Body of pancreas (tissue), 4 donors: Measurements from ENCODE around the gene FAM83F. TPM values are rescaled to one million over a fixed set of nuclear protein-coding genes. Genes with fewer than 3 reads are reported as not detected.

Experiments used
- ATAC-seq: fragments of 150-250 bp; one replicate; pipeline ENCODE4 v1.9.1; 2016
- DNase-seq, 4 donors: peaks; one replicate each; pipeline ENCODE4 v3.0.0-alpha.2; 2019
- H3K27ac ChIP-seq, 4 donors: fragments of 200-600 bp; sonication (generic); 1 replicate in 3 of 4; 2 replicates in 1 of 4; pipeline versions ENCODE4 v1.5.1 to v1.6.1; 2016 to 2019; ENCODE audit warnings: mild to moderate bottlenecking in 1 of 4, mixed read lengths in 1 of 4, moderate library complexity in 1 of 4
- H3K27me3 ChIP-seq, 2 donors: fragments of 200-600 bp; sonication (generic); one replicate each; pipeline ENCODE4 v1.6.0; 2016; ENCODE audit warnings: mild to moderate bottlenecking in 1 of 2
- H3K36me3 ChIP-seq, 2 donors: fragments of 200-600 bp; sonication (generic); replicated peaks in 1 of 2; 2 replicates each; pipeline ENCODE4 v1.5.1; 2016; ENCODE audit warnings: low read depth in 2 of 2; ENCODE audit not compliant: insufficient read depth in 1 of 2
- H3K4me1 ChIP-seq: fragments of 200-600 bp; sonication (generic); one replicate; pipeline ENCODE4 v1.6.0; 2016
- H3K4me3 ChIP-seq, 2 donors: fragments of 200-600 bp; sonication (generic); 1 replicate in 1 of 2; 2 replicates in 1 of 2; pipeline ENCODE4 v1.5.1; 2016 to 2019
- H3K9me3 ChIP-seq, 3 donors: fragments of 200-600 bp; sonication (generic); 1 replicate in 2 of 3; 2 replicates in 1 of 3; pipeline ENCODE4 v1.5.1; 2016
- POLR2A ChIP-seq, 3 donors: fragments of 450-650 bp; IDR thresholded peaks; one replicate each; pipeline ENCODE4 v1.6.1; 2016; ENCODE audit warnings: antibody characterized with exemption in 3 of 3, mild to moderate bottlenecking in 2 of 3
- WGBS, 2 donors: methylation state at CpG; one replicate each; pipeline ENCODE4 v1.1.5; 2017; 5-methylcytosine and 5-hydroxymethylcytosine counted together
- intact Hi-C: fragments of 100-400 bp; cut with DNase I; formaldehyde crosslinking; loops from one replicate; pipeline ENCODE4 v1.15.1; 2023
- total RNA-seq, 2 donors: library from RNA; depleted of rRNA; stranded (reverse); fragments of >200 nt; gene quantifications; one replicate each; pipeline ENCODE4 v1.1.0, GENCODE V29; 2016
- TF ChIP-seq, protein P1 (sequence below), 7 experiments: fragments of 450-650 bp in 4 of 7; fragments of 200-600 bp in 3 of 7; sonication (generic) in 3 of 7; IDR thresholded peaks; one replicate each; pipeline ENCODE4 v1.5.1; 2016 to 2019; ENCODE audit warnings: antibody characterized with exemption in 7 of 7

Gene FAM83F
- total RNA-seq, 2 donors from 2014 or later, result 8.9 to 9.1 TPM

DNA sequence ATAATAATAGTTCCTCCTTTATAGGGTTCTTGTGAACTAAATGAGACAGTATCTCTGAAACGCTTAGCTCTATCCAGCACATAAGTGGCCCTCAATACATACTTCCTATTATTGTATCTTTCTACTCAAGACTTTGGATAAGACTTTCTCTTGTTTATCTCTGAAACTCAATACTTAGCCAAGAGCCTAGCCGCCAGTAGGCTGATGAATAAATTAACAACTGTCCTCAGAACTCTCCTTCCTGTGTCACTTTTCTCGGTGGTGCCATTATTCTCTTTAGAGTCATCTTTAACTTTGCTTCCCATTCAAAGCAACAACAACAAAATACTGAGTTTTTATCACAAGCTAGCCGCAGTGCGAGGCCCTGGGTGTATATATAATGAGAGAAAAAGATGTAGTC is 86.9 kb downstream of the FAM83F start:
- Histone ChIP-seq H3K4me1 (peaks cover 31% of the 10 kb centered on the region), H3K27ac (no peak overlapping the region), H3K27me3 (no peaks in the 10 kb centered on the region), H3K4me3 (no peak overlapping the region), H3K9me3 (no peaks in the 10 kb centered on the region), H3K36me3 (no peaks in the 10 kb centered on the region)
- ATAC-seq, result no peak
- intact Hi-C loops, result no loop called here
- no peak for DNase-seq
- no peak for TF ChIP-seq POLR2A (IDR thresholded peaks at IDR 0.05)
- TF ChIP-seq, protein P1, sequence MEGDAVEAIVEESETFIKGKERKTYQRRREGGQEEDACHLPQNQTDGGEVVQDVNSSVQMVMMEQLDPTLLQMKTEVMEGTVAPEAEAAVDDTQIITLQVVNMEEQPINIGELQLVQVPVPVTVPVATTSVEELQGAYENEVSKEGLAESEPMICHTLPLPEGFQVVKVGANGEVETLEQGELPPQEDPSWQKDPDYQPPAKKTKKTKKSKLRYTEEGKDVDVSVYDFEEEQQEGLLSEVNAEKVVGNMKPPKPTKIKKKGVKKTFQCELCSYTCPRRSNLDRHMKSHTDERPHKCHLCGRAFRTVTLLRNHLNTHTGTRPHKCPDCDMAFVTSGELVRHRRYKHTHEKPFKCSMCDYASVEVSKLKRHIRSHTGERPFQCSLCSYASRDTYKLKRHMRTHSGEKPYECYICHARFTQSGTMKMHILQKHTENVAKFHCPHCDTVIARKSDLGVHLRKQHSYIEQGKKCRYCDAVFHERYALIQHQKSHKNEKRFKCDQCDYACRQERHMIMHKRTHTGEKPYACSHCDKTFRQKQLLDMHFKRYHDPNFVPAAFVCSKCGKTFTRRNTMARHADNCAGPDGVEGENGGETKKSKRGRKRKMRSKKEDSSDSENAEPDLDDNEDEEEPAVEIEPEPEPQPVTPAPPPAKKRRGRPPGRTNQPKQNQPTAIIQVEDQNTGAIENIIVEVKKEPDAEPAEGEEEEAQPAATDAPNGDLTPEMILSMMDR (IDR thresholded peaks at IDR 0.05), result no peak
- 80 to 83% methylated on average over 5 of the region's 5 CpGs for WGBS, 2 donors

DNA sequence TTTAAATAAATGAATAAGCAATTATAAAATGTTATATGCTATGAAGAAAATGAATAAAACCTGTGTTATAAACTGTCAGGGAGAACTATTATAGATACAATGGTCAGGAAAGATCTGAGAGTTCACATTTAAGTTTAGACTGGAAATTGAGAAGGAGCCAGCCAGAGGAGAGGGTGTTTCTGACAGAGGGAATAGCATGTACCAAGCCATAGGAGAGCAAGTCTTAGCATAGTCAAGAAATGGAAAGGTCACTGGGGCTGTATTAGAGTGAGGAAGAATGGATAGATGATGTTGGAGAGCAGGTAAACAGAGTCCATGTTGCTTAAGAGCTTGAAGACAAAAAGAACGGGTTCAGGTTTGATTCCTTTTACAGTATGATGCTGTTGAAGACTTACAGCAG is 87.4 kb downstream of the FAM83F start:
- no peak for ATAC-seq
- H3K9me3 ChIP-seq, result no peaks in the 10 kb centered on the region

DNA sequence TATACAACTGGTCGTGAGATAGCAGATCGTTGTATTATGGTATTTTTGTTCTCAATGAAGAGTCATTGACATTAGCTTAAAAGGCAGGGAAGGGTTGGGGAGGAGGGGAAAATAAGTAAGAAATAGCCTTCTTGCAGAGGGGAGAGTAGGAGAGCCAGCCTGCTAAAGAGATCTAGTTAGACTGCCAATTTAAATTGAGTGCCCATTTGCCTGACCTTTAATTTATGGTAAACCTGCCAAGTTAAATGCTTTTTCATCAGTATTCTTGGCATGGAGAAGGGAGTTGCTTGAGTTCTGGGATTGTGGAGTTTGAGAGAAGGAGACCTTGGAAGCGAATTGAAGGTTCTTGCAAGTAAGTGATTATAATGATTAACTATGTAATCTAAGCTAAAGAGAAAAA is 89.0 kb downstream of the FAM83F start:
- ATAC-seq (no peak), DNase-seq (no peak)
- intact Hi-C loops, result no loop called here
- WGBS, 2 donors, result 40 to 42% methylated on average over 3 of the region's 3 CpGs
- Histone ChIP-seq H3K36me3 (no peaks in the 10 kb centered on the region), H3K4me1 (peaks cover 23% of the 10 kb centered on the region), H3K27me3 (no peaks in the 10 kb centered on the region), H3K4me3 (no peak overlapping the region), H3K27ac (no peak overlapping the region), H3K9me3 (no peaks in the 10 kb centered on the region)
- TF ChIP-seq POLR2A (IDR thresholded peaks at IDR 0.05), result no peak

More for the DNA sequence above, 87.4 kb downstream of the FAM83F start:
- Histone ChIP-seq H3K36me3 (no peaks in the 10 kb centered on the region), H3K27ac (no peak overlapping the region), H3K27me3 (no peaks in the 10 kb centered on the region), H3K4me3 (no peak overlapping the region), H3K4me1 (peaks cover 26% of the 10 kb centered on the region)
- no peak for TF ChIP-seq POLR2A (IDR thresholded peaks at IDR 0.05)
- TF ChIP-seq, protein P1 (IDR thresholded peaks at IDR 0.05), result no peak
- 95 to 96% methylated on average over 1 of the region's 1 CpG for WGBS, 2 donors
- intact Hi-C loops, result no loop called here
- no peak for DNase-seq

DNA sequence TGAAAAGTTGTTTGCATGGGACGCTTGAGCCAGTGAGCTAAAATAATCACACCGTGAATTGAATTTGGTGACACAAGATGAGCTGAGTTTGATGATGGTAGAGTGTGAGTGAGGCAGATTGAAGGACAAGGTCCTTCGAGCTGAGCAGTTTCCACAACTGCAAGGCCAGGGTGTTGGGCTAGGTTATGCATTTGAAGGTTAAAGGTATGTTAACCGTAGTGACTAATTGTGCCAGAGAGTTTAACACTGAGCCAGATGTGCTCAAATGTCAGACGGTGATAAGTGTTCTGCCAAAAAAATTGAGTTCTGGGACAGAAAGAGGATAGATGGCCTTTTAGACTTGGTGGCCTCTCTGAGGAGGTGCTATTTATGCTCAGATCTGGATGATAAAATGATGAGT is 89.5 kb downstream of the FAM83F start:
- 30 to 33% methylated on average over 5 of the region's 5 CpGs for WGBS, 2 donors
- TF ChIP-seq, protein P1 (IDR thresholded peaks at IDR 0.05), result no peak
- no peak for TF ChIP-seq POLR2A (IDR thresholded peaks at IDR 0.05)
- Histone ChIP-seq H3K9me3 (no peaks in the 10 kb centered on the region), H3K27me3 (no peaks in the 10 kb centered on the region), H3K36me3 (no peaks in the 10 kb centered on the region), H3K4me3 (no peak overlapping the region), H3K4me1 (peaks cover 23% of the 10 kb centered on the region), H3K27ac (no peak overlapping the region)
- DNase-seq (no peak), ATAC-seq (no peak)
- intact Hi-C loops, result no loop called here

DNA sequence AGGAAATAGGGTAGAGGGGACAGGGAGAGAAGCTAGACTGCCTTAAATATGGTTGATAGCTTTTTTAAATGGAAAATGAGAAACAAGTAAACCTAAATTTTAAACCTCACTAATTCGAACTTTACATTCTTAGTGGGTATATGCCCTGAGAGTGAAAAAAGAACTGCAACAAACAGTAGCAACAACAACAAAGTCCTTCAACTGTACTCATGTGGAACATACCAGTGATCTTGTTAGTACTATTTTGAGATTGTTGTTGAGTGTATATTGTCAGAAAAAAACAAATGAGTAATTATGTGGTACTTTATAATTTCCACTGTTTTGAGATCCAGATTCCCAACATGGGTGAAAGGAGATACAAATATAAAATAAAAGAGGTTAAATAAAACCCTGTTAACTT is 94.1 kb downstream of the FAM83F start:
- Histone ChIP-seq H3K9me3 (no peaks in the 10 kb centered on the region), H3K4me1 (peaks cover 8% of the 10 kb centered on the region), H3K36me3 (no peaks in the 10 kb centered on the region), H3K27me3 (no peaks in the 10 kb centered on the region), H3K27ac (no peak overlapping the region), H3K4me3 (no peak overlapping the region)
- intact Hi-C loops, result no loop called here
- no peak for TF ChIP-seq POLR2A (IDR thresholded peaks at IDR 0.05)
- TF ChIP-seq, protein P1 (IDR thresholded peaks at IDR 0.05), result no peak
- WGBS, 2 donors, result 55 to 72% methylated on average over 1 of the region's 1 CpG
- ATAC-seq, result no peak
- DNase-seq, result no peak

Other genes starting within 250 kb of the FAM83F start
- not detected for gene ENTHD1, start 101.2 kb upstream of the FAM83F start, total RNA-seq
- gene GRAP2, start 93.9 kb upstream of the FAM83F start, total RNA-seq, result under 1 TPM; 0.78 to 0.99 TPM
- gene TMA7B, start 34.6 kb upstream of the FAM83F start, total RNA-seq, result not detected
- 10 to 100 TPM; 25.2 to 39.9 TPM for gene TNRC6B, start 183.0 kb downstream of the FAM83F start, total RNA-seq